B cell (primary cell): ENCODE data around the gene GGCT.
"Not testable (repeated sequence)": the region's sequence is repeated elsewhere in the genome, so short reads cannot be mapped to it uniquely, and the experiment has no call there.

ENCODE experiments used
- EZH2 ChIP-seq: IDR thresholded peaks from 2 replicates; pipeline ENCODE4 v1.6.1; 2012; ENCODE audit warnings: borderline replicate concordance, low read depth, mild to moderate bottlenecking, moderate library complexity, low read length; ENCODE audit not compliant: insufficient read depth, poor library complexity, severe bottlenecking
- TF ChIP-seq, protein P1 (sequence below): fragments of 200-600 bp; IDR thresholded peaks from one replicate; pipeline ENCODE4 v1.8.0; 2022; ENCODE audit warnings: antibody characterized with exemption, mild to moderate bottlenecking

DNA sequence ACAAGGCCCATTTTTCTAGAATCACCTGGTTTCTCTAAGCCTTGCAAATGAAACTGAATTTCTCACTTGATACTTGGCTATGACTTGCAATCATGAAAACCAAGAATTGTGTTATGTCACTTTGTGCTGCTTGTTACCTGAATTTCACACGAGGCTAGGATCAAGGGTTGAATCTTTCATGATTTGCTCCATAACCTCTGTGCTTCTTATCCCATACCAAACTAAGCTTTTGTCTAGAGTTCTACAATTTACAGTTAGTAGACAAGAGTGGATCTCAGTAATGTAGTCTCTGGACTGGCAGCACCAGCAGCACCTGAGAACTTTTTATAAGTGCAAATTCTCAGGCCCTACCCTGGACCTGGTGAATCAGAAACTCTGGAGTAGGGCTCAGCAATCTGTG is 22.7 kb upstream of the GGCT start:
- TF ChIP-seq, protein P1, sequence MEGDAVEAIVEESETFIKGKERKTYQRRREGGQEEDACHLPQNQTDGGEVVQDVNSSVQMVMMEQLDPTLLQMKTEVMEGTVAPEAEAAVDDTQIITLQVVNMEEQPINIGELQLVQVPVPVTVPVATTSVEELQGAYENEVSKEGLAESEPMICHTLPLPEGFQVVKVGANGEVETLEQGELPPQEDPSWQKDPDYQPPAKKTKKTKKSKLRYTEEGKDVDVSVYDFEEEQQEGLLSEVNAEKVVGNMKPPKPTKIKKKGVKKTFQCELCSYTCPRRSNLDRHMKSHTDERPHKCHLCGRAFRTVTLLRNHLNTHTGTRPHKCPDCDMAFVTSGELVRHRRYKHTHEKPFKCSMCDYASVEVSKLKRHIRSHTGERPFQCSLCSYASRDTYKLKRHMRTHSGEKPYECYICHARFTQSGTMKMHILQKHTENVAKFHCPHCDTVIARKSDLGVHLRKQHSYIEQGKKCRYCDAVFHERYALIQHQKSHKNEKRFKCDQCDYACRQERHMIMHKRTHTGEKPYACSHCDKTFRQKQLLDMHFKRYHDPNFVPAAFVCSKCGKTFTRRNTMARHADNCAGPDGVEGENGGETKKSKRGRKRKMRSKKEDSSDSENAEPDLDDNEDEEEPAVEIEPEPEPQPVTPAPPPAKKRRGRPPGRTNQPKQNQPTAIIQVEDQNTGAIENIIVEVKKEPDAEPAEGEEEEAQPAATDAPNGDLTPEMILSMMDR: not testable (repeated sequence)
- not testable (repeated sequence) for TF ChIP-seq EZH2
